Retinal pigment epithelial cell (primary cell): ENCODE results near the gene PLD4.

Source experiments
- DNase-seq: peaks from one replicate; pipeline ENCODE4 v3.0.0-alpha.2; 2010; ENCODE audit warnings: low read depth
- H3K4me3 ChIP-seq: 2 replicates; pipeline ENCODE4 v1.5.1; 2011; ENCODE audit warnings: mild to moderate bottlenecking, low read length, control low read depth, moderate library complexity
- CTCF ChIP-seq: conservative IDR thresholded peaks from 2 replicates; pipeline ENCODE4 v1.5.1; 2011; ENCODE audit warnings: low read depth, low read length, control low read depth, inconsistent platforms

Gene PLD4

GRCh38 chr14:104924421-104925213, at the start of gene PLD4:
PLD4 (plus strand) TSS chr14:104924879; CDS start chr14:104927141, 2,262 bp downstream.
- no peak within 1 kb of the TSS for H3K4me3 ChIP-seq
- DNase-seq, result no peak
- no peak for TF ChIP-seq CTCF

- no peak for DNase-seq
- TF ChIP-seq CTCF, result no peak
These were observed 49.3 kb upstream of the PLD4 start for GRCh38 chr14:104875412-104875751.

GRCh38 chr14:104875811-104876210, 48.9 kb upstream of the PLD4 start:
- no peak for TF ChIP-seq CTCF
- H3K4me3 ChIP-seq, result no peak overlapping the region
- no peak for DNase-seq

More at GRCh38 chr14:104875412-104875751, 49.3 kb upstream of the PLD4 start:
- H3K4me3 ChIP-seq, result no peak overlapping the region

GRCh38 chr14:104876251-104876699, 48.4 kb upstream of the PLD4 start:
- no peak for TF ChIP-seq CTCF
- DNase-seq, result no peak
- no peak overlapping the region for H3K4me3 ChIP-seq

- TF ChIP-seq CTCF, result no peak
These were observed 47.4 kb upstream of the PLD4 start for GRCh38 chr14:104877066-104877805.

GRCh38 chr14:104877806-104878550, 46.7 kb upstream of the PLD4 start:
- TF ChIP-seq CTCF, result no peak
- DNase-seq, result no peak
- H3K4me3 ChIP-seq, result no peak overlapping the region

More at GRCh38 chr14:104877066-104877805, 47.4 kb upstream of the PLD4 start:
- no peak overlapping the region for H3K4me3 ChIP-seq
- DNase-seq, result no peak
